Effector CD4-positive, alpha-beta T cell (primary cell): ENCODE measurements around the gene CMC1.

ENCODE experiments used
- DNase-seq: peaks from one replicate; pipeline ENCODE4 v3.0.0-alpha.2; 2020

Gene CMC1

DNA sequence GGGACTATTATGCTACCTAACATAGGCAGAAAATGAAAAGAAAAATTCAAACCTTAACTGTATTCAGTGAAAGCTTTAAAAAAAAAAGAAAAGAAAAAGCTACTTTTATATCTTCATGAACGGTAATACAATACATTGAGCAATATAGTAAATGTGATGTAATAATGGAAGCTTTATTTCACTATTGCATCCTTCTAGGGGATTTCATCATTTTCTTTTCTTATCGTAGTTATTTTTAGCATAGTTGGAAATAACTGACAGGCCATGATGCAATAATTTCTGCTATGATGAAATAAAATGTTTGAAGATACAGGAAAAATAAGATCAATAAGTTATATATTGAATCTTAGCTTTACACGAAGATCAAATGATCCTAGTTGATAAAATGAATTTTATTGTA lies 66.8 kb downstream of the CMC1 start:
- DNase-seq = no peak

DNA sequence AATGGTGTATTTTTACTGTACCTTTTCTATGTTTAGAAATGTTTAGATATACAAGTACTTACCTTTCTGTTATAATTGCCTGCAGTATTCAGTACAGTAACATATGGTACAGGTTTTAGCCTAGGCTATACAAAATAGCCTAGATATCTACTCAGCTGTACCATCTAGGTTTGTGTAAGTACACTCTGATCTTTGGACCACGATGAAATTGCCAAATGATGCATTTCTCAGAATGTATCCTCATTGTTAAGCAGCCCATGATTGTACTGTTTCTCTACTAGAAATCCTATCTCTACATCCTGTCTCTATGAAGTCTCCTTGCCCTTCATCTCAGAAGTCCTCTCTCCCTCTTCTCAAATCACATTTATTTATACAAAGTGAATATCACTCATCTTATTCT lies 74.3 kb downstream of the CMC1 start:
- no peak for DNase-seq

DNA sequence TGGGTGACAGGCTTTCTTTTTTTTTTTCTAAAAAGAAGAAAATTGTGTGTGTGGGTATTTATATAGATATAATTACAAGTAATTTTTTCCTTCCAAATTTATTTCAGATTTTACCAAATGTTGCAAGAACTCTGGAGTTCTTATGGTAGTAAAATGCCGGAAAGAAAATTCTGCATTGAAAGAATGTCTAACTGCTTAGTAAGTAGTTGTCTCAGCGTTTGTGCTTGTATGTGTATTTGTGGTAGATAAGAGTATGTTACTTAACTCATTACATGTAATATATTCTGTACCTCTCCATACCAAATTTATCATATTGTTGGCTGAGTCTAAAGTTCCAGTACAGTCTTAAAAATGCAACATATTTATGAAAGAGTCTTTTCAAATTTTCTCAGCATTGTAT lies 74.8 kb downstream of the CMC1 start:
- DNase-seq = no peak

DNA sequence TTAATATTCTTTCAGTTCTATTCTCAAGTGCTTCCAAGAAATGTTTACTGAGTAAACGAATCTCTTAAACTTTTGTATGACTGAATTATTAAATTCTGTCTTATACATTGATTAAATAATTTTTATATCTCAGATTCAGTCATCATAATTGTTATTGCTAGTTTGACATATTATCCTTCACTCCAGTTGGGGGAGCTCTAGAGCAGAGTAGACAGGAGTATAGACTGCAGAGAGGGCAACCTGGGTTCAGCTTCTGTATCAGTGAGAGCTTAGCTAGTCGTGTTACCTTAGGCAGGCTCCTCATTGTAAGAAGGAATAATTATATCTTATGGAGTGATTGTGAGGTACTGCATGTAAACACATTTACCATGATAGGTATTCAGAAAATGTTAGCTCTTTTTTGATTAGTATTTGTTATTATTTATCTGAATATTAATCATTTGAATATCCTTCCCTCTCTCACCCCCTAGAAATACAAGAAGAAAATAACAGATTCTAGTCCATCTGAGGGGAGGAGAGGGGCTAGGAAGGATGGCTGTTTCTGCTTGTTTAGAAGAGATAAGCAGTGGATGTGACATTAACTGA lies 76.1 kb downstream of the CMC1 start:
- DNase-seq = peak; percentile 8

DNA sequence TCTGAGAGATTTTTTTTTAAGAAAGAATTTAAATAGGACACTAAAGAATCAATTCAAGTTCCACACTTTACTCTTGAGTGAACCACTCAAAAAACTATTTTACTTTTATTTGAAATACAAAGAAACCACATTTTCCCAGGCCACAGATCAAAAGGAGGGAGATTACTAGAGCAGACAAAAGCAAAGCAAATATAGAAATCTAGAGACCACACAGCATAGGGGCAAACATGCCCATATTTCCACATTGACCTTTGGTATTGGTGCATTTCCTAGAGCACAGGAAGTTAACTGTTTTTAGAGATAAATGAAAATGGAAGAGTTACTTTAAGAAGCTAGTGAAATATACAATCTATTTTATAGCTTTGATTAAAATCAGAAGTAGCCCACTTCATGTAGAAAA lies 79.6 kb downstream of the CMC1 start:
- DNase-seq = no peak

DNA sequence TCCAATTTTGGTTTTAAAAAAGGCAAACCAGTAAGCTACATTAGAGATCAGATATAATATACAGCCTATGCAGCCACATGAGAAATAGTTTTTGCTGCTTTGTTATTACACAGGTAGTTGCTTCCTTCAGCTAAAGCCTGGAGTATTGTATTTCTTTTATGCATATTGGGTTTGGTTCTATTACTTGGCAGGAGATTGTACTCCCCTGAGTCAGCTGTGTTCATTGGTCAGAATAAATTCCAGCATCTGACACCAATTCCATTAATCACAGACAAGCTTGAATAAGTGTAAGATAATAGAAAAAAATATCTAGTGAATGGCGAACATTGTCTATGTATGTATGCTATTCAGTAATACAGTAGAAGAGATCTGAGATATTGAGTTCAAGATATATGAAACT lies 81.0 kb downstream of the CMC1 start:
- DNase-seq = no peak

DNA sequence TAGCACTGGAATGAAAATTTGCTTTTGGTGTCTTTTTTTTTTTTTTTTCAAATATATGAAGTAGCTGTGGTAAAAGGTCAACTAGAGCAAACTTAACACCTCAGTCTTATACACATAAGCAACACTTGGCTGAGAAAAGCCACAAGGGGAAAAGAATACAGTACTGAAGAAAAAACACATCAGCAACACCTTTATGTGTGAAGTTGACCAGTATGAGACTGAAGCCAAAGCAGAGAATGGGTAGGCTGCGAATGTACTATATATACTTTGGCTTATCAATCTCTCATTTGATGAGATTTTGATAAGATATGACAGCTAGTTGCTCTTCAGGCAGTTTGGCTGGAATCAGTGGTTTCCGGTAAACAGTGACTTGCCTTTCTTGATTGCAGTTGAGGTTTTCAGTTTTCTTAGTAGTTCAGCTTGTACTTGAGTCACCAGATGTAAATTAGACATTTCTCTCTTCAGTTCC lies 85.1 kb downstream of the CMC1 start:
- peak; percentile 4 for DNase-seq

DNA sequence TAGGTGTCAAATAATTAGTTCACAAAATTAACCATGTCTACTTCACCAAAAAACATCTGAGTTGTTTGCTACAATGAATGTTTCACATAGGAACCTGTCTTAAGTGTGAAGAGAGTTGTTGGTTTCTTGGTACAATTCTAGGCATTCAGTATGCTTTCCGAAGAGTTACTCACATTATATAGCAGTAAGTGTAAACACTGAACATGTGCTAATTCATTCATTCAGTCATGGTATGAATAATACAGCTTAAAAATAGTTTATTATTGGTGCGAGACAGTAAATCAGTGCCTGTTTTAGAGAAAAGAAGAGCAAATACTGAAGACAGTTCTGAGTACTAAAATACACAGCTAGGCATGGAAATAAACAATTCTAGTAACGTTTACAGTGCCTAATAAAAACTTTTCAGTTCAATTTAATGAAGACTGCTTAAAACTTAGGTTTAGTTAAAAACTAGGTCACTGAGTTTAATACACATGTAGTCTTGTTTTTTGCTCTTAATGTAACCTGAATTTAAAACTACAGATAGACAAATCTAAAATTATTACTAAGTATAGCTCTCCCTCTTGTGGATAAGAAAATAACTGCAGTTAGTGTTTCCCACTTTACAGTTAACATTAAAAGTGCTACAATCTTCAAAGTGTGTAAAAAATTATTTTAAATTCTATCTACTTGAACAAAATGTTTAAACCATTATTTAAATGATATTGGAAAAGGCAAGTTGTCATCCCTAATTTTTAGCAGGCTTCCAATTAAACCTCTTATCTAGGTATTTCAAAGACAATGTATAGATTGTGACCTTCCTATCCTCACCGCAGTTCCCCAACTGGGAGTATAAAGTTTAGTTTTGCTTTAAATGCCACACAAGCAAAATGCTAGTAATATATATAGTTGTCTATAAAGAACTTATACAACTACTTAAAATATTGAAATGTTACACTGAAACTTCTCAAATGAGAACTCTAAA lies 87.1 kb downstream of the CMC1 start:
- DNase-seq = no peak

DNA sequence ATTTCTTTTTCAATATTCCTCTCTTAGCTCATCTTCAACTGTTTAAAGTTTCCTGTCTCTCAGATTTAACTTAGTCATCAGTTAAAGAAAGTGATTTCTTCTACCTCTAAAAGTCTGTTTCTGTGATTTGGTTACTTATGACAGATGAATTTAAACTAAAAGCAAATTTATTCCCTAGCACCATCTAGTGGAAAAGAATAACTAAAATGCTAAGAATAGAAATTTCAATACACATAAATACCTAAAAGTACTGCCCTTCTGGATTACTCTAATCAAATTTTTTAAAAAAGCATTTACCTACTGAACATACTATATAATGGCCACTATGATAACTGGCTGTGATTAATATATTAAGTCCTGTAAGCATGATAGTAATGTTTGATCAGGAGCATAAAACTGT lies 93.1 kb downstream of the CMC1 start:
- no peak for DNase-seq

DNA sequence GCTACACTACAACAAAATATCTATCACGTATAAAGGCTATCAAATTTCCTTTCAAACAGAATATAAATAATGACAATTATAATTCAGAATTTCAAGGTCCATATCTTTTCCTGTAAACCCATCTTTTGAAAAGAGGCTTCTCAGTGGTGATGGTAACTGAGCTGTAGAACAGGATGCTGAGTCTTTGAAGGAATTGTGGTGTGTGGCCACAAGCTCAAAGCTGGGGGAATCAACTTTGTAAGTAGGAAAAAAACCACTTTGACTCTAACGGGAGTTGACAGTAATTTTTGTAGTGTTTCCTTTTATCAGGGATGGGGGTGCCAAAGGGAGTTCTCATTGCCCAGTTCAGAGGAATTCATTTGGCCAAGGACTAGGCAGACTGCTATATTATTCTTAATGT lies 93.8 kb downstream of the CMC1 start:
- no peak for DNase-seq

DNA sequence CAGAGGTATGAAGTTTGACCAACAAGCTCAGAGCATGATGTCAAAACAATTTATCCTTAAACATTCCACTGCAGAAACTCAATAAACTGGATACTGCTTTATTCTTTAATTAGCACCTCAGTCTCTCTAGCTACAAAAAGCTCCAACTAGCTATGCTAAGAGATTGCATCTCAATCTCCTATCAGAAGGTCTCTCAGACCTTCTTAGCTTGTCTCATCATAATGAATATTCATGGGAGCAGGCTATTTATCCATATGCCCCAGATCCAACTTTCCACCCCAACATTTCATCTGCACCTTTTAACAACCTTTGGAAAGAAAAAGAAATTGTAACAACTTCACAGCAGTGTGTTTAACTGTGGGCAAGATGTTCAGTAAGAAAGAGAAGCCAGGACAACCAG lies 95.8 kb downstream of the CMC1 start:
- no peak for DNase-seq

DNA sequence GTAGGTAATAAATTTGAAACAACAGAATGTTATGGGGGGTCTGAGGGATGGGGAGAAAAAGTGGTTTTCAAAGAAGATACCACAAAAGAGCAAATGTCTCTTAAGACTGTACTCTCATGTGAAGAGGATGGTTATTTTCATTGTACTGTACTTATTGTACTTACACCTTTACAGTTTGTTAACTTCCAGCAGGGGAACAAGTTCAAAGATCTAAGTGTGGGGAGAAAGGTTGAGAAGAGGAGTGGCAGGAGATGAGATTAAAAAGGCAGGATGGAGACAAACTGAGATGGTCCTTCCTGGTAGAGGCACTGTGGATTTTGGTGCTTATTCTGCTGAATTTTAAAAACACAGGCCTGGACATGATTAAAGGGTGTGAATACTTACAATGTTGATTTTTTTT lies 101.7 kb downstream of the CMC1 start:
- no peak for DNase-seq

DNA sequence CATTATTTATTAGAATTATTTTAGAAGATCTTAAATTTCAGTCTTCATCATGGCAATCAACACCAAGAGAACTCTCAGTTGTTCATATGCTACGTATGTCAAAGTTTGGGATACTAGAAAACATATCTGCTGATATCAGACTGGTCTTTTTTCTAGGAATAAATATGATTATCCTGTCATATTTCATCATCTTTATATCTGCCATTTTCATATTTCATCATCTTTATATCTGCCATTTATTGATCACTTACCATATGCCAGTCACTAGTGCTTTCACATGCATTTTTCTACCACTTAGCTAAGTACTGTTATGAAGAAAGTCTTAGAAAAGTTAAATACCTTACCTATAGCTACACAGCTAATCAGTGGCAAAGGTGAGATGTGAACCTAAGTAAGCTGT lies 104.3 kb downstream of the CMC1 start:
- no peak for DNase-seq

DNA sequence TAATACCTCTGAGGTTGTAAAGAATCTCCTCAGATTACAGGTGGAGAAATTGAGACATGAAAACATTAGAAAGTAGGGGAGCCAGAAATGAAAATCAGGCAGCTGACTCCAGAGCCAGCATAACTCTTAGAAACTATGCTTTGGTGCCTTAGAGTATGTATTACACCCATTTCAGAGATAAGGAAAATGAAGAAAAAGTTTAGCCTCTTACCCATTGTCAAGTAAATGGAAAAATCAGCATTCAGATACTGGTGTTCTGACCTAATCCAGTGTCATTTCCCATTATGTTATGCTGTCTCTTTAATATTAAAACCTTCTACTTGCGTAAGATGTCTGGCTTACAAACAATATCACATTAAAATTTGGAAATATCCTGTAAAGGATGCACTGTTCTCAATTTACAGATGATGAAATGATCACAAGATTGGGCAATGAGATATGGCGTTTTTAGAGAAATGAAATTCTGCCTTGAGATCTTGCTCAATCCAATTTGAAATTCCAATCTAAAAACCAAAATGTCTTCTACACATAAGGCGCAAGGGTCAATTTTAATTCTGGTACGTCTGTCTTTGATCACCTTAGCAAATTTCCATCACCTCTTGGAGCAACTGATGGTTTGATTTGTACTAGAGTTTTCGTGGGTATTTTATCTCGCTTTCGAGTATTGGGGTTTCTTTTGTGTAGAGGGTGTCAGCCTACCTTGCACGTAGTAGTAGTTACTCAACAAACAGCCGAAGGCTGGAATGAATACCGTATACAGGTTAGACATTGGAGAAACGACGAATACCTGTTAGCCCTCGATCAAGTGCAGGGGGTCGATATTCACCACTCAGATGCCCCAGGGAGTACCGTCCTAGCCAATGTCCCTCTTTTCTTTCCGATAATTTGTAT lies 106.2 kb downstream of the CMC1 start:
- peak; percentile 3 for DNase-seq

DNA sequence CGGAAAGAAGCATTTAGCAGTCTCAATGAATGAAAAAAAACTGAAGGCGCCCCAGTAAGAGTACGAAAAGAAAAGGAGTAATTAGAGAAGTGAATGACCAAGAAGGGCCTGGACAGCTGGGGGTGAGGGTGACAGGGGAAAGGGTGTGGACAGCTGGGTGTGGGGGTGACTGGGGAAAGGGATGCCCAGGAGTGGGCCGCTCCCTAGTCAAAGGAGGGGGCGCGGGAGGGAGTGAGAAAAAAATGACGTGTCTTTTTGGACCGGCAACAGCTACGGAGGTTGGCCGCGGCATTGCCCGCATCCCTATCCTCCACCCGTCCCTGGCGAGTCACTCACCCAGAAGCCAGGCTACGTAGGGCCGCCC lies 106.8 kb downstream of the CMC1 start:
- no peak for DNase-seq

DNA sequence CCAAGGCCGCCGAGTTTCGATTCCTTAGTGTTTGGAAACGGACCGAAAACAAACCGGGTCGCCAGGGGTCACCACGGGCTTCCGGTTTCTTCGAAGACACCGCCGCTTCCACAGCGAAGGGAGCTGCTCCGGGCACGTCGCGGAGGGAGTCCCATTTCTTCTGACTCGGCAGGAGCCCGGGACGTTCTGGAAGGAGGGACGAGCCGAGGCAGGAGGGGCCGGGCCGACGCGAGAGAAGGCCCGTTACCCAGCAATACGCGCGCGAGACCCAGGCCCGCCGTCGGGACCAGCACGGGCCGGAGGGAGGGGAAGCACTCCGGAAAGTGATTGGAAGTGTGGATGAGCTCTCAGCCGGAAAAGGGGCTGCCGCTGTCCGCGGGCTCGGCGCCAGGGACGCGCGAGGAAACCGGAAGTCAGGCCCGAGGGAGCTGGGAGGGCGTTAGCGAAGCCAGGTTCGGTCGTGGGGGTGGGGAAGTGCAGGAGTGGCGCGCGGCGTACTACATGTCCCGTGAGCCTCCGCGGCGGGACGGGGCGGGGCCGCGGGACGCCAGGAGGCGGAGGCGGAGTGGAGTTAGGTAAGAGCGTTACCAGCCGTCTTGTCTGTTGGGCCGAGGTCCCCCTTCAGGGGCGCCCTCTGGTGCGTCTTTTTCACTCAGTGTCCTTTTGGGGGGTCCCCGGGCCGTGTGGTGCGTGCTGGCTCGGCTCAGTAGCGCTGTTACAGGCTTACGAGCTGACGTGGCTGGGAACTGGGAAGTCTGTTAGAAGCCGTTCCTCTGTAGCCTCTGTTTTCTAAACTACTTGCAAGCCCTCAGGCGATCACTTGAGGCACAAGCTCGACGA lies 107.4 kb downstream of the CMC1 start, which contains the start of the genes AZI2 and ZCWPW2:
Gene AZI2, minus strand, starts transcription at position 196 of the 840 bp plus-strand sequence. CDS start 8,207 bp downstream, outside the sequence.
Gene ZCWPW2, plus strand, starts transcription at position 93 of the 840 bp plus-strand sequence. CDS start 64,348 bp downstream, outside the sequence.
- peak; percentile 88 for DNase-seq

DNA sequence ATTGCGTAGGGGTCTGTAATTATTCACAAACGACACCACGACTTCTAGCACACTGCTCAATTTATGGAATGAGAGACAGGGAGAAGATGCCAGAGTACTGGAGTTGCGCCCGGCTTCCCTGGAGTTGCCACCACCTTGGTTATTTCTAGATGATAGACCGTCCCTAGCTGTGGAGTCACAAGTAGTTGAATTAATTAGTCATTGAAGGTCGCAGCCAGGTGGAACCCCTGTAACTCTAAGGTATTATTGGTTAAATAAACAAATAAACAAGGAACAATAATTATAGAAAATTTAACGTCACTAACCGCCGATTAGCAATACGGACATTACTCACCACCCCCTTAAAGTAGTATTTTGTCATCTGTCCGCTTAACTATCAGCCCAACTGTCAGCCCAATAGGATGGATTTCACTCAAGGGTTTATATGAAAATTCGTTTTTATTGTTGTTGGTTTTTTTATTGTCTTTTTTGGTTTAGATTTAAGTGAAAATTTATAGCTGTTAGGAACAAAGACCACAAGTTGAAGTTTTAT lies 108.1 kb downstream of the CMC1 start:
- DNase-seq = no peak
